ENCODE data around the gene MS4A14. TPM values are rescaled to one million over a fixed set of nuclear protein-coding genes. Genes with fewer than 3 reads are reported as not detected.

The MS4A14 gene
- total and polyA plus RNA-seq, 2 of the 4 experiments (the other 2 are of a cell fraction), result not detected

DNA sequence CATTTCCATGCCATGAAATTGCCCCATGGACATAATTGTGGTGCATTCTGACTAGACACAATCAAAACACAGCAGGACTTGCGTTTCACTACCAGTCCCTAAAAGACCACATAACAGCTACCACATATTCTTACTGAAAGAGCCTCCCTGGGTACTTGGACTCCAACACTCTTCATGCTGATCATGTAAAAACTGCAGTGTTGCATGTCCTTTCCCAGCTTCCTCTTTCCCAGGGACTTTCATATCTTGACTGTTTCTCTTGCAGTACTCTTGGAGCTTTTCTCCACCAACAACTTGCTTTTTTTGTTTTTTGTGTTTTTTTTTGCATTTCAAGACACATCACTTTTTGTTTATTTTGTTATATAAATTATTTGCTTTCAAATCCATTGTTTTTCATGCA is 46.3 kb upstream of the MS4A14 start:
- Histone ChIP-seq H4K91ac (ENCODE audit: insufficient read depth, low read depth, low read length) (no peak overlapping the region), H3K56ac (ENCODE audit: extremely low read depth, insufficient read depth, low read length) (no peak overlapping the region), H3K4me2 (ENCODE audit: low read depth, low read length) (no peak overlapping the region), H3K9me1 (ENCODE audit: insufficient read depth, low read length) (no peaks in the 10 kb centered on the region), H3K9ac (ENCODE audit: low read depth, low read length) (no peak overlapping the region), H3K23ac (ENCODE audit: low read depth, low read length) (no peak overlapping the region), H3K4ac (ENCODE audit: low read depth, low read length) (no peak overlapping the region), H2AK9ac (replicated peaks; ENCODE audit: low read depth, low read length, poor library complexity) (no peak overlapping the region), H3K27me3 (ENCODE audit: control insufficient read depth, insufficient read depth, low read length) (no peaks in the 10 kb centered on the region), H3K4me3 (ENCODE audit: insufficient read depth, low read depth, low read length) (no peak overlapping the region), H3K79me1 (ENCODE audit: low read depth in 1 of 2, low read length in 2 of 2) (no peaks in the 10 kb centered on the region), H4K5ac (ENCODE audit: low read depth, low read length) (no peak overlapping the region), H3K14ac (replicated peaks; ENCODE audit: low read depth, low read length) (no peak overlapping the region), H3K36me3 (ENCODE audit: control insufficient read depth, insufficient read depth, low read length) (no peaks in the 10 kb centered on the region), H4K8ac (ENCODE audit: low read depth in 2 of 2, low read length in 2 of 2) (no peak overlapping the region), H3K27ac (ENCODE audit: insufficient read depth, low read length) (no peak overlapping the region), H2BK20ac (ENCODE audit: low read depth, low read length) (no peak overlapping the region), H2BK15ac (ENCODE audit: low read depth, low read length) (no peak overlapping the region), H2AFZ (replicated peaks; ENCODE audit: low read length, poor library complexity) (no peak overlapping the region), H4K20me1 (ENCODE audit: insufficient read depth, low read length) (no peaks in the 10 kb centered on the region), H2BK5ac (ENCODE audit: low read depth, low read length, poor library complexity, severe bottlenecking) (no peak overlapping the region), H2AK5ac (ENCODE audit: low read depth, low read length) (no peak overlapping the region), H3K18ac (ENCODE audit: low read depth, low read length) (no peak overlapping the region), H3K4me1 (ENCODE audit: control insufficient read depth, insufficient read depth, low read length) (no peaks in the 10 kb centered on the region), H3K9me3 (ENCODE audit: control insufficient read depth, insufficient read depth, low read length) (peaks cover 4% of the 10 kb centered on the region; the same call in 1 of the 2 replicates), H2BK120ac (ENCODE audit: low read depth, low read length) (no peak overlapping the region)
- WGBS, 2 experiments (ENCODE audit: extremely low coverage in 2 of 2, insufficient read length in 1 of 2), result no CpG with 5 or more reads among the region's 1 CpG
- in situ Hi-C loops (cut with MboI; ENCODE audit: low sequenced_read_pairs) (no loop called here), dilution Hi-C loops (cut with HindIII; ENCODE audit: low sequenced_read_pairs, unreplicated experiment) (no loop called here), intact Hi-C loops (cut with micrococcal nuclease) (no loop called here)
- no peak for TF ChIP-seq CHD1 (IDR thresholded peaks at IDR 0.05; ENCODE audit: low read depth, low read length)
- TF ChIP-seq MAFK (IDR thresholded peaks at IDR 0.05; ENCODE audit: low read depth, low read length), result no peak
- no peak for TF ChIP-seq NFE2L2 (IDR thresholded peaks at IDR 0.05; ENCODE audit: low read depth, low read length)
- no peak for TF ChIP-seq POLR2A (IDR thresholded peaks at IDR 0.05; ENCODE audit: low read depth, low read length)
- TF ChIP-seq RAD21 (IDR thresholded peaks at IDR 0.05; ENCODE audit: low read length), result no peak
- TF ChIP-seq RFX5 (IDR thresholded peaks at IDR 0.05; ENCODE audit: low read depth, low read length), result no peak
- TF ChIP-seq, protein P1, sequence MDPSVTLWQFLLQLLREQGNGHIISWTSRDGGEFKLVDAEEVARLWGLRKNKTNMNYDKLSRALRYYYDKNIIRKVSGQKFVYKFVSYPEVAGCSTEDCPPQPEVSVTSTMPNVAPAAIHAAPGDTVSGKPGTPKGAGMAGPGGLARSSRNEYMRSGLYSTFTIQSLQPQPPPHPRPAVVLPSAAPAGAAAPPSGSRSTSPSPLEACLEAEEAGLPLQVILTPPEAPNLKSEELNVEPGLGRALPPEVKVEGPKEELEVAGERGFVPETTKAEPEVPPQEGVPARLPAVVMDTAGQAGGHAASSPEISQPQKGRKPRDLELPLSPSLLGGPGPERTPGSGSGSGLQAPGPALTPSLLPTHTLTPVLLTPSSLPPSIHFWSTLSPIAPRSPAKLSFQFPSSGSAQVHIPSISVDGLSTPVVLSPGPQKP (IDR thresholded peaks at IDR 0.05; ENCODE audit: borderline replicate concordance, low read depth, low read length), result no peak
- TF ChIP-seq, protein P2, sequence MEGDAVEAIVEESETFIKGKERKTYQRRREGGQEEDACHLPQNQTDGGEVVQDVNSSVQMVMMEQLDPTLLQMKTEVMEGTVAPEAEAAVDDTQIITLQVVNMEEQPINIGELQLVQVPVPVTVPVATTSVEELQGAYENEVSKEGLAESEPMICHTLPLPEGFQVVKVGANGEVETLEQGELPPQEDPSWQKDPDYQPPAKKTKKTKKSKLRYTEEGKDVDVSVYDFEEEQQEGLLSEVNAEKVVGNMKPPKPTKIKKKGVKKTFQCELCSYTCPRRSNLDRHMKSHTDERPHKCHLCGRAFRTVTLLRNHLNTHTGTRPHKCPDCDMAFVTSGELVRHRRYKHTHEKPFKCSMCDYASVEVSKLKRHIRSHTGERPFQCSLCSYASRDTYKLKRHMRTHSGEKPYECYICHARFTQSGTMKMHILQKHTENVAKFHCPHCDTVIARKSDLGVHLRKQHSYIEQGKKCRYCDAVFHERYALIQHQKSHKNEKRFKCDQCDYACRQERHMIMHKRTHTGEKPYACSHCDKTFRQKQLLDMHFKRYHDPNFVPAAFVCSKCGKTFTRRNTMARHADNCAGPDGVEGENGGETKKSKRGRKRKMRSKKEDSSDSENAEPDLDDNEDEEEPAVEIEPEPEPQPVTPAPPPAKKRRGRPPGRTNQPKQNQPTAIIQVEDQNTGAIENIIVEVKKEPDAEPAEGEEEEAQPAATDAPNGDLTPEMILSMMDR (conservative IDR thresholded peaks at IDR 0.05; ENCODE audit: low read depth, low read length), result no peak
- TF ChIP-seq BHLHE40 (IDR thresholded peaks at IDR 0.05; ENCODE audit: low read depth, low read length), result no peak
- TF ChIP-seq FOS (IDR thresholded peaks at IDR 0.05; ENCODE audit: low read depth, low read length), result no peak
- TF ChIP-seq MAZ (IDR thresholded peaks at IDR 0.05; ENCODE audit: borderline replicate concordance, low read depth, low read length), result no peak
- TF ChIP-seq CEBPB (IDR thresholded peaks at IDR 0.05; ENCODE audit: low read depth, low read length), result no peak
- TF ChIP-seq RCOR1 (IDR thresholded peaks at IDR 0.05; ENCODE audit: insufficient replicate concordance, low read length), result no peak
- TF ChIP-seq, protein P3, sequence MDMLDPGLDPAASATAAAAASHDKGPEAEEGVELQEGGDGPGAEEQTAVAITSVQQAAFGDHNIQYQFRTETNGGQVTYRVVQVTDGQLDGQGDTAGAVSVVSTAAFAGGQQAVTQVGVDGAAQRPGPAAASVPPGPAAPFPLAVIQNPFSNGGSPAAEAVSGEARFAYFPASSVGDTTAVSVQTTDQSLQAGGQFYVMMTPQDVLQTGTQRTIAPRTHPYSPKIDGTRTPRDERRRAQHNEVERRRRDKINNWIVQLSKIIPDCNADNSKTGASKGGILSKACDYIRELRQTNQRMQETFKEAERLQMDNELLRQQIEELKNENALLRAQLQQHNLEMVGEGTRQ (IDR thresholded peaks at IDR 0.05; ENCODE audit: low read depth, low read length), result no peak
- TF ChIP-seq SMC3 (IDR thresholded peaks at IDR 0.05; ENCODE audit: low read depth, low read length), result no peak
- no peak for TF ChIP-seq MXI1 (IDR thresholded peaks at IDR 0.05; ENCODE audit: borderline replicate concordance, low read depth, low read length)
- ChIA-PET POLR2A (ENCODE audit: unreplicated experiment) (no interaction called here), CTCF (interaction anchor here (0.6 to 1.1 kb wide), 2 partner anchors 16 to 295 kb away, joined by 3 to 4 read pairs; no protein-coding TSS in a partner anchor)
- no peak for DNase-seq
- ATAC-seq (ENCODE audit: low read depth), result no peak
- BruUV-seq (replicated peaks), result no TSS peak

Measured in IMR-90 (cell line).